ENCODE data around the gene DAG1. TPM values are rescaled to one million over a fixed set of nuclear protein-coding genes. Genes with fewer than 3 reads are reported as not detected.

The DAG1 gene
- total RNA-seq, 1 experiment from 2014 or later, result 40.3 TPM

GRCh38 chr3:49552087-49552486 lies 82.0 kb downstream of the DAG1 start:
- Mint-ChIP-seq H3K4me3 (ENCODE audit: unreplicated experiment) (no peak overlapping the region), H3K36me3 (ENCODE audit: insufficient read depth, unreplicated experiment) (no peaks in the 10 kb centered on the region), H3K27me3 (ENCODE audit: insufficient read depth, unreplicated experiment) (peaks cover 28% of the 10 kb centered on the region), H3K4me1 (ENCODE audit: insufficient read depth, unreplicated experiment) (peaks cover 4% of the 10 kb centered on the region), H3K9me3 (ENCODE audit: unreplicated experiment) (no peaks in the 10 kb centered on the region), H3K27ac (ENCODE audit: low read depth, unreplicated experiment) (no peak overlapping the region)
- no peak for DNase-seq (ENCODE audit: unreplicated experiment)
- no TSS peak for BruUV-seq (replicated peaks)
- no peak for TF ChIP-seq CTCF (IDR thresholded peaks at IDR 0.05; ENCODE audit: unreplicated experiment)
- intact Hi-C loops (cut with micrococcal nuclease), result no loop called here
- POLR2A ChIA-PET, result interaction anchor here (0.7 kb wide), 1 partner anchor 8 kb away, joined by 3 read pairs; no protein-coding TSS in a partner anchor
- CTCF ChIA-PET, result interaction anchor here (3.0 kb wide), 1 partner anchor 12 kb away, joined by 22 read pairs; no protein-coding TSS in a partner anchor

GRCh38 chr3:49553324-49553691 lies 83.2 kb downstream of the DAG1 start:
- intact Hi-C loops (cut with micrococcal nuclease), result no loop called here

GRCh38 chr3:49553692-49554632 lies 83.9 kb downstream of the DAG1 start, which contains the start of gene BSN:
Gene BSN, plus strand, starts transcription at chr3:49554477. Its CDS starts 126 bp downstream, at chr3:49554603.
- Mint-ChIP-seq H3K27me3 (ENCODE audit: insufficient read depth, unreplicated experiment) (peaks cover 40% of the 10 kb centered on the region), H3K4me3 (ENCODE audit: unreplicated experiment) (peak within 1 kb of the TSS; percentile 76), H3K27ac (ENCODE audit: low read depth, unreplicated experiment) (no peak within 1 kb of the TSS), H3K36me3 (ENCODE audit: insufficient read depth, unreplicated experiment) (no peaks in the 10 kb centered on the region), H3K4me1 (ENCODE audit: insufficient read depth, unreplicated experiment) (peaks cover 4% of the 10 kb centered on the region), H3K9me3 (ENCODE audit: unreplicated experiment) (no peaks in the 10 kb centered on the region)
- peak; percentile 64 for DNase-seq (ENCODE audit: unreplicated experiment)
- ChIA-PET POLR2A (interaction anchor here (0.7 to 1.6 kb wide), 5 partner anchors 9 to 121 kb away, joined by 3 to 5 read pairs (median 4); partner anchors contain the start of gene DAG1), CTCF (interaction anchor here (0.7 to 0.8 kb wide), 2 partner anchors 14 to 117 kb away, joined by 3 to 5 read pairs; no protein-coding TSS in a partner anchor)
- no peak for TF ChIP-seq CTCF (IDR thresholded peaks at IDR 0.05; ENCODE audit: unreplicated experiment)
- intact Hi-C loops (cut with micrococcal nuclease), result no loop called here
- BruUV-seq (replicated peaks), result no TSS peak

More at GRCh38 chr3:49553324-49553691, 83.2 kb downstream of the DAG1 start:
- Mint-ChIP-seq H3K4me1 (ENCODE audit: insufficient read depth, unreplicated experiment) (peaks cover 4% of the 10 kb centered on the region), H3K4me3 (ENCODE audit: unreplicated experiment) (peak overlapping the region; percentile 76), H3K36me3 (ENCODE audit: insufficient read depth, unreplicated experiment) (no peaks in the 10 kb centered on the region), H3K9me3 (ENCODE audit: unreplicated experiment) (no peaks in the 10 kb centered on the region), H3K27me3 (ENCODE audit: insufficient read depth, unreplicated experiment) (peaks cover 33% of the 10 kb centered on the region), H3K27ac (ENCODE audit: low read depth, unreplicated experiment) (no peak overlapping the region)
- DNase-seq (ENCODE audit: unreplicated experiment), result peak; percentile 28
- ChIA-PET CTCF (interaction anchor here (0.8 to 3.0 kb wide), 2 partner anchors 13 to 118 kb away, joined by 5 to 22 read pairs; no protein-coding TSS in a partner anchor), POLR2A (interaction anchor here (0.5 to 1.6 kb wide), 4 partner anchors 13 to 119 kb away, joined by 3 to 5 read pairs (median 4); partner anchors contain the start of gene DAG1)
- no peak for TF ChIP-seq CTCF (IDR thresholded peaks at IDR 0.05; ENCODE audit: unreplicated experiment)
- BruUV-seq (replicated peaks), result no TSS peak
